K562 (cell line): ENCODE results near the gene FGGY. TPM values are rescaled to one million over a fixed set of nuclear protein-coding genes. Genes with fewer than 3 reads are reported as not detected.

Experiments used
- ATAC-seq: fragments of 200-7000 bp; cut with Tn5 transposase; 3 replicates; pipeline ENCODE4 v1.9.1; 2020; ENCODE audit warnings: moderate library complexity
- BruUV-seq: library from RNA; stranded (reverse); fragments of 400-500 nt; replicated peaks from 2 replicates; lab custom pipeline; 2021; lab: Mats Ljungman, UMichigan
- CTCF ChIA-PET: fragments of 300-600 bp; formaldehyde crosslinking; extraction: SDS; loops from one replicate; lab custom pipeline; 2021; ENCODE audit warnings: low intra/inter-chr PET ratio; lab: Yijun Ruan, JAX
- POLR2A ChIA-PET: fragments of 300-600, 350-650 bp; sonication (Branson Sonifier 250); formaldehyde crosslinking; extraction: SDS; loops from one replicate; lab custom pipeline; 2021; ENCODE audit warnings: antibody characterized with exemption, inconsistent platforms; lab: Yijun Ruan, JAX
- DNase-seq, 4 experiments: peaks; one replicate each; pipeline versions ENCODE4 v3.0.0 to v3.0.0-alpha.2; 2011 to 2018; ENCODE audit warnings: low spot score in 3 of 4, mixed read lengths in 3 of 4; ENCODE audit errors: extremely low read depth in 1 of 4
- FAIRE-seq: peaks from 2 replicates; lab custom pipeline; 2011; peaks lifted over from hg19 to GRCh38; lab: Jason Lieb, UNC
- H2AFZ ChIP-seq: 2 replicates; pipeline ENCODE4 v1.6.0; 2011; ENCODE audit warnings: low read depth, low read length, control low read depth, inconsistent platforms
- H3K27ac ChIP-seq: fragments of 200-600 bp; 3 replicates; pipeline ENCODE4 v1.8.0; 2011; ENCODE audit warnings: low read depth, mild to moderate bottlenecking, control low read depth, inconsistent platforms, low read length, moderate library complexity, mixed read lengths; ENCODE audit errors: extremely low read depth
- H3K27me3 ChIP-seq, 2 experiments: fragments of 300-600 bp in 1 of 2; 2 replicates in 1 of 2; 3 replicates in 1 of 2; pipeline versions ENCODE4 v1.6.0 to v1.8.0; 2011; ENCODE audit warnings: inconsistent platforms in 2 of 2, low read length in 2 of 2, mild to moderate bottlenecking in 1 of 2, mixed read lengths in 1 of 2, moderate library complexity in 1 of 2; ENCODE audit not compliant: control insufficient read depth in 2 of 2, insufficient read depth in 2 of 2
- H3K36me3 ChIP-seq: fragments of 300-600 bp; 3 replicates; pipeline ENCODE4 v1.8.0; 2011; ENCODE audit warnings: mild to moderate bottlenecking, low read length, inconsistent platforms; ENCODE audit not compliant: control insufficient read depth, insufficient read depth
- H3K4me1 ChIP-seq, 2 experiments: fragments of 200-600 bp in 1 of 2; replicated peaks in 1 of 2; 2 replicates in 1 of 2; 3 replicates in 1 of 2; pipeline versions ENCODE4 v1.5.1 to v1.8.0; 2011; ENCODE audit warnings: inconsistent platforms in 2 of 2, low read length in 2 of 2, mild to moderate bottlenecking in 1 of 2, mixed read lengths in 1 of 2, moderate library complexity in 1 of 2; ENCODE audit not compliant: control insufficient read depth in 2 of 2, insufficient read depth in 2 of 2
- H3K4me2 ChIP-seq: 2 replicates; pipeline ENCODE4 v1.6.1; 2011; ENCODE audit warnings: low read length, control low read depth, inconsistent platforms, mixed read lengths; ENCODE audit not compliant: insufficient read depth
- H3K4me3 ChIP-seq: fragments of 200-600 bp; sonication (generic), shearing (Covaris generic); 2 replicates; pipeline ENCODE4 v1.5.1; 2016; ENCODE audit warnings: control low read depth, inconsistent platforms
- H3K79me2 ChIP-seq: fragments of 200-600 bp; 3 replicates; pipeline ENCODE4 v1.8.0; 2011; ENCODE audit warnings: low read length, inconsistent platforms; ENCODE audit not compliant: control insufficient read depth, insufficient read depth
- H3K9ac ChIP-seq, 2 experiments: 2 replicates each; pipeline versions ENCODE4 v1.6.0 to v1.6.1; 2011; ENCODE audit warnings: low read depth in 2 of 2, low read length in 2 of 2, control low read depth in 1 of 2, inconsistent platforms in 1 of 2, mild to moderate bottlenecking in 1 of 2, mixed read lengths in 1 of 2; ENCODE audit not compliant: insufficient read depth in 1 of 2
- H3K9me1 ChIP-seq: one replicate; pipeline ENCODE4 v1.6.0; 2011; ENCODE audit warnings: inconsistent platforms, mild to moderate bottlenecking, low read length, moderate library complexity; ENCODE audit not compliant: control insufficient read depth, insufficient read depth
- H3K9me3 ChIP-seq: replicated peaks from 2 replicates; pipeline ENCODE4 v1.5.1; 2011; ENCODE audit warnings: low read depth, low read length, inconsistent platforms; ENCODE audit not compliant: control insufficient read depth, insufficient read depth
- H4K20me1 ChIP-seq: replicated peaks from 2 replicates; pipeline ENCODE4 v1.6.1; 2011; ENCODE audit warnings: low read length, inconsistent platforms, mixed read lengths; ENCODE audit not compliant: control insufficient read depth, insufficient read depth
- ESRRA ChIP-seq: fragments of 450-650 bp; IDR thresholded peaks from 2 replicates; pipeline ENCODE4 v1.6.1; 2014; ENCODE audit warnings: low read depth, mild to moderate bottlenecking, moderate library complexity, borderline replicate concordance
- RAD21 ChIP-seq, 2 experiments: fragments of 250-450 bp in 1 of 2; fragments of 450-650 bp in 1 of 2; sonication (Bioruptor Pico) in 1 of 2; formaldehyde crosslinking in 1 of 2; IDR thresholded peaks in 1 of 2; conservative IDR thresholded peaks in 1 of 2; 2 replicates each; pipeline versions ENCODE4 v1.4.0 to v1.8.0; 2020 to 2022; ENCODE audit warnings: mild to moderate bottlenecking in 2 of 2, moderate library complexity in 1 of 2
- ZNF668 ChIP-seq: fragments of 250-450 bp; sonication (Bioruptor Pico); IDR thresholded peaks from 2 replicates; pipeline ENCODE4 v1.8.0; 2022; ENCODE audit warnings: mild to moderate bottlenecking, inconsistent platforms
- WGBS: fragments of 100-300 bp; shearing (Covaris generic); methylation state at CpG from one replicate; pipeline ENCODE4 v1.1.6; 2016; ENCODE audit warnings: low coverage, mixed read lengths; ENCODE audit not compliant: insufficient coverage; ENCODE audit errors: missing lambda C conversion rate; 5-methylcytosine and 5-hydroxymethylcytosine counted together
- in situ Hi-C: fragments of 300-500 bp; cut with MboI; formaldehyde crosslinking; loops from 4 replicates; pipeline ENCODE4 v1.15.0; 2018; ENCODE audit warnings: inconsistent platforms, mixed read lengths
- intact Hi-C: fragments of 100-400 bp; cut with micrococcal nuclease; formaldehyde crosslinking; loops from 2 replicates; pipeline ENCODE4 v1.14.2; 2022
- polyA plus RNA-seq, 8 experiments: library from polyadenylated mRNA; depleted of rRNA in 4 of 8; stranded (reverse) in 5 of 8; unstranded in 3 of 8; fragments of >200 nt; fragmentation: Nextera tagmentation in 2 of 8; fragmentation: Illumina TruSeq in 1 of 8; extraction: Ambion mirVana in 2 of 8; extraction: Trizol in 1 of 8; gene quantifications; 2 replicates each; pipeline versions ENCODE4 v1.2.1 to v1.2.3, GENCODE V29; 2011 to 2014; ENCODE audit warnings: inconsistent platforms in 1 of 8, missing spikeins in 1 of 8
- total RNA-seq, 7 experiments: library from RNA; depleted of rRNA in 6 of 7; stranded (reverse); fragments of >200 nt in 6 of 7; fragmentation: Illumina TruSeq in 2 of 7; extraction: Trizol in 2 of 7; gene quantifications; 2 replicates each; pipeline versions ENCODE4 v1.2.1 to v1.2.3, GENCODE V29; 2011 to 2021; ENCODE audit warnings: low replicate concordance in 1 of 7
- TF ChIP-seq, protein P1 (sequence below), 3 experiments: IDR thresholded peaks in 2 of 3; conservative IDR thresholded peaks in 1 of 3; 2 replicates each; pipeline ENCODE4 v1.5.1; 2011 to 2012; ENCODE audit warnings: low read length in 3 of 3, mild to moderate bottlenecking in 3 of 3, control low read depth in 2 of 3, improper control_type of control experiment in 1 of 3, inconsistent platforms in 1 of 3, low read depth in 1 of 3, mixed read lengths in 1 of 3, moderate library complexity in 1 of 3; ENCODE audit not compliant: insufficient read depth in 2 of 3

FGGY gene
- total and polyA plus RNA-seq, 9 of the 15 experiments (the other 6 are each of a cell fraction or from before 2014, with no cell fraction given) = 9.7 to 19.2 (median 12.6) TPM

DNA sequence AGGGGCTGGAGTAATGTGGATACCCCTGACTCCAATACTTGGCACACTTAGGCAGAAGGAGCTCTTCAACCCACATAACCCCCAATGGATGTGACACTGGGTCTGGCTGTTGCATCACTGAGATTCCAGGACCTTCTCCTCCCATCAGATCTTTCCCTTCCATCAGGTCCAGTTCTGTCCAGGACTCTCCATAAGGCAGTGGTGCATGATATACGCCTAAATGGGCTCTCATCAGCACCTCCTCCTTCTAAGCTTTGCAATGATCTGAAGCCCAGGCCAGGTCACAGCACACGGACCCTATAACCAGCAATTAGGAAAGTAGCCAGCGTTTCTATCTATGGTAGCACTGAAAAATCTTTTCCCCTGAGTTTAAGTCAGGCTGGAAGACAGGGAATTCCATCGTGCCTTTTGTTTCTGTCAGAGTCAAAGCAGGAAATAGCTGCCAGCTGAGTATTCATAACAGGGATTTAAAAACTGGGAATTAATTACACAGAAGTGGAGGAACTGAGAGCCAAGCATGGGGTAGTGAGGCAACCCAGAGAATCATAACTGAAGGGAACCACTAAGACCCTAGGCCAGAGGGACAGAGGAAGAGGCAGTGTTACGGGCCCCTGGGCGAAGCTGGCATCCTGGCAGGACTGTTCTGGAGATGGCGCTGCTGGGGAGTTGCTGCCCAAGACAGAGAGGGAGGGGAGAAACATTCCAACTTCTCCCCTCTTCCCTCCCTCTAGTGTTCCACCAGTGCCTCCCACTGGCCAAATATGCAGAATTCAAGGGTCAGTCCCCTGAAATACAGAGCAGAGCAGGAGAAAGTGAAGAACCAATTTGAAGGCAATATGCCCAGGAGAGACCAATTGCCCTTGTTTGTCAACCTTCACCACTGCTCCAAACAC lies 480.3 kb downstream of the FGGY start:
- FAIRE-seq = no peak
- no peaks in the 10 kb centered on the region for H3K9me1 ChIP-seq
- no peak overlapping the region for H2AFZ ChIP-seq
- no peak overlapping the region for H3K27ac ChIP-seq
- 0% methylated on average over 7 of the region's 7 CpGs for WGBS
- H3K36me3 ChIP-seq = no peaks in the 10 kb centered on the region
- no peak overlapping the region for H3K4me3 ChIP-seq
- CTCF ChIA-PET = no interaction called here
- in situ Hi-C loops = no loop called here
- no TSS peak for BruUV-seq
- H3K9ac ChIP-seq = no peak overlapping the region
- intact Hi-C loops = no loop called here
- no peaks in the 10 kb centered on the region for H3K27me3 ChIP-seq
- POLR2A ChIA-PET = no interaction called here
- H4K20me1 ChIP-seq = no peaks in the 10 kb centered on the region
- H3K4me1 ChIP-seq = no peaks in the 10 kb centered on the region
- TF ChIP-seq ESRRA (no peak), ZNF668 (CRISPR knock-in tag) (no peak), RAD21 (CRISPR knock-in tag; conservative IDR thresholded peaks at IDR 0.05 in 1 of 2, IDR thresholded peaks at IDR 0.05 in 1 of 2) (peak in 1 of 2 experiments; percentile 42; a peak in 2 of 4 replicates)
- TF ChIP-seq, protein P1, sequence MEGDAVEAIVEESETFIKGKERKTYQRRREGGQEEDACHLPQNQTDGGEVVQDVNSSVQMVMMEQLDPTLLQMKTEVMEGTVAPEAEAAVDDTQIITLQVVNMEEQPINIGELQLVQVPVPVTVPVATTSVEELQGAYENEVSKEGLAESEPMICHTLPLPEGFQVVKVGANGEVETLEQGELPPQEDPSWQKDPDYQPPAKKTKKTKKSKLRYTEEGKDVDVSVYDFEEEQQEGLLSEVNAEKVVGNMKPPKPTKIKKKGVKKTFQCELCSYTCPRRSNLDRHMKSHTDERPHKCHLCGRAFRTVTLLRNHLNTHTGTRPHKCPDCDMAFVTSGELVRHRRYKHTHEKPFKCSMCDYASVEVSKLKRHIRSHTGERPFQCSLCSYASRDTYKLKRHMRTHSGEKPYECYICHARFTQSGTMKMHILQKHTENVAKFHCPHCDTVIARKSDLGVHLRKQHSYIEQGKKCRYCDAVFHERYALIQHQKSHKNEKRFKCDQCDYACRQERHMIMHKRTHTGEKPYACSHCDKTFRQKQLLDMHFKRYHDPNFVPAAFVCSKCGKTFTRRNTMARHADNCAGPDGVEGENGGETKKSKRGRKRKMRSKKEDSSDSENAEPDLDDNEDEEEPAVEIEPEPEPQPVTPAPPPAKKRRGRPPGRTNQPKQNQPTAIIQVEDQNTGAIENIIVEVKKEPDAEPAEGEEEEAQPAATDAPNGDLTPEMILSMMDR (IDR thresholded peaks at IDR 0.05 in 2 of 3, conservative IDR thresholded peaks at IDR 0.05 in 1 of 3; ENCODE audit: insufficient read depth in 2 of 3, low read depth in 1 of 3, low read length in 3 of 3) = peak in 2 of 3 experiments; percentile 17 to 18; a peak in 2 of 6 replicates
- H3K9me3 ChIP-seq = no peaks in the 10 kb centered on the region
- no peak overlapping the region for H3K4me2 ChIP-seq
- DNase-seq = no peak
- no peak for ATAC-seq
- H3K79me2 ChIP-seq = no peaks in the 10 kb centered on the region
